HUES64 (cell line): ENCODE measurements around the gene PROS1.
"Not testable (repeated sequence)": the region's sequence is repeated elsewhere in the genome, so short reads cannot be mapped to it uniquely, and the experiment has no call there.

Experiments
- H3K27ac ChIP-seq: 2 replicates; pipeline ENCODE4 v1.7.0; 2013; ENCODE audit warnings: low read depth, low read length, inconsistent platforms
- H3K27me3 ChIP-seq: 2 replicates; pipeline ENCODE4 v1.6.1; 2013; ENCODE audit warnings: mild to moderate bottlenecking, low read length; ENCODE audit not compliant: insufficient read depth
- H3K36me3 ChIP-seq: 2 replicates; pipeline ENCODE4 v1.6.1; 2013; ENCODE audit warnings: mild to moderate bottlenecking, low read length; ENCODE audit not compliant: insufficient read depth
- H3K4me1 ChIP-seq: 2 replicates; pipeline ENCODE4 v1.6.1; 2013; ENCODE audit warnings: mild to moderate bottlenecking, low read length, moderate library complexity; ENCODE audit not compliant: insufficient read depth
- H3K4me3 ChIP-seq: 2 replicates; pipeline ENCODE4 v1.5.1; 2013; ENCODE audit warnings: mild to moderate bottlenecking, low read length, moderate library complexity
- H3K9ac ChIP-seq: 2 replicates; pipeline ENCODE4 v1.6.1; 2013; ENCODE audit warnings: mild to moderate bottlenecking, low read depth, low read length
- H3K9me3 ChIP-seq: 2 replicates; pipeline ENCODE4 v1.6.1; 2013; ENCODE audit warnings: low read depth, low read length; ENCODE audit not compliant: insufficient read depth
- WGBS: fragments of 150-250, 120-280 bp; methylation state at CpG from one replicate; pipeline ENCODE4 v1.1.7; 2013; ENCODE audit warnings: missing lambda C conversion rate; 5-methylcytosine and 5-hydroxymethylcytosine counted together

The PROS1 gene

DNA sequence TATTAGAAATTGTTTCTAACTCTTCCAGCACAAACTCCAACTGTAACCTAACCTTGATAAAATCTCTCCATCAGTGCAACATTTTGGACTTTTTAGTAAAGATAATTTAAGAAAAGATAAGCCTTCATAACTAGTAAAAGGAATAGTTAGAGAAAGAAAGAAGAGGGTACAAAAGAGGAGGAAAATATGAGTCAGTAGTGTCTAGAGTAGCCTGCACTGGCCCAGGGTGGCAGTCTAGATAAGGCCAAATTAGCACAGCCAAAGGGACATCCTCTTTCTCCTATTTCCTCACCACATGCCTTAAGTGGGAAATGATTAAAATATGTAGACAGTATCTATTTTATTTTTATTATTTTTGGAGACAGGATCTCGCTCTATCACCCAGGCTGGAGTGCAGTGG, 3.7 kb downstream of the PROS1 start:
- H3K9me3 ChIP-seq = 0 out of 2 replicates have a peak, but pooled peaks cover 3% of the 10 kb centered on the region
- H3K4me1 ChIP-seq = peaks cover 7% of the 10 kb centered on the region; the same call in 1 of the 2 replicates
- H3K4me3 ChIP-seq = no peak overlapping the region
- 97% methylated on average over 1 of the region's 1 CpG for WGBS
- no peaks in the 10 kb centered on the region for H3K36me3 ChIP-seq
- H3K27ac ChIP-seq = no peak overlapping the region
- peaks cover 21% of the 10 kb centered on the region for H3K27me3 ChIP-seq
- H3K9ac ChIP-seq = no peak overlapping the region

DNA sequence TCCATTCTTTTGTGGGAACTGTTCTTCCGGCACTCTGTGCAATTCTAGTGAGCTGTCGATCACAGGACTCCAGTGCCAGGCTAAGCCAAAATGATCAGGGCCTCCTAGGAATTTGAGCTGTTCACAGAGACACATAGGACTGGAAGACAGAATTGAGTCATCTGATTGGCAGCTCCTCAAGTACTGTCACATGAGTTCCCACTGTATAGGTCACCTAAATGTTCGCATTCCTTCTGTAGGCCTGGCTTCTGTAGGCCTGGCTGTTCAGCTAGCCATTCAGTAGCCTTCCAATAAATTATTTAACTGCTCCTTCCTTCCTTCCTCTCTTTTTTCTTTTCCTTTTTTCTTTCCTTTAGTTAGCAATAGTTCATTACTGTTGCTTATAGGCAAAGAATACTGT, 4.3 kb downstream of the PROS1 start:
- H3K27ac ChIP-seq = no peak overlapping the region
- H3K9ac ChIP-seq = no peak overlapping the region
- WGBS = 90% methylated on average over 3 of the region's 3 CpGs
- peaks cover 21% of the 10 kb centered on the region for H3K27me3 ChIP-seq
- H3K4me3 ChIP-seq = no peak overlapping the region
- H3K9me3 ChIP-seq = 0 out of 2 replicates have a peak, but pooled peaks cover 3% of the 10 kb centered on the region
- peaks cover 7% of the 10 kb centered on the region; the same call in 1 of the 2 replicates for H3K4me1 ChIP-seq
- no peaks in the 10 kb centered on the region for H3K36me3 ChIP-seq

GRCh38 chr3:93965106-93965505, 8.6 kb downstream of the PROS1 start:
- H3K36me3 ChIP-seq, H3K9ac ChIP-seq, H3K4me1 ChIP-seq, H3K27ac ChIP-seq, H3K27me3 ChIP-seq, H3K4me3 ChIP-seq: not testable (repeated sequence)
- WGBS = 94% methylated on average over 19 of the region's 19 CpGs
- peaks cover 28% of the 10 kb centered on the region for H3K9me3 ChIP-seq

- H3K27me3 ChIP-seq = no peaks in the 10 kb centered on the region
- H3K36me3 ChIP-seq = no peaks in the 10 kb centered on the region
- 79% methylated on average over 3 of the region's 3 CpGs for WGBS
- no peak overlapping the region for H3K4me3 ChIP-seq
- H3K9me3 ChIP-seq = peaks cover 45% of the 10 kb centered on the region
- no peak overlapping the region for H3K9ac ChIP-seq
- no peaks in the 10 kb centered on the region for H3K4me1 ChIP-seq
- no peak overlapping the region for H3K27ac ChIP-seq
Observed at GRCh38 chr3:93962798-93963197, 10.9 kb downstream of the PROS1 start.

GRCh38 chr3:93961489-93961888, 12.2 kb downstream of the PROS1 start:
- peaks cover 56% of the 10 kb centered on the region for H3K9me3 ChIP-seq
- no peaks in the 10 kb centered on the region for H3K36me3 ChIP-seq
- no peaks in the 10 kb centered on the region for H3K4me1 ChIP-seq
- H3K9ac ChIP-seq = no peak overlapping the region
- H3K4me3 ChIP-seq = no peak overlapping the region
- H3K27ac ChIP-seq = no peak overlapping the region
- WGBS = 76% methylated on average over 1 of the region's 1 CpG
- no peaks in the 10 kb centered on the region for H3K27me3 ChIP-seq

DNA sequence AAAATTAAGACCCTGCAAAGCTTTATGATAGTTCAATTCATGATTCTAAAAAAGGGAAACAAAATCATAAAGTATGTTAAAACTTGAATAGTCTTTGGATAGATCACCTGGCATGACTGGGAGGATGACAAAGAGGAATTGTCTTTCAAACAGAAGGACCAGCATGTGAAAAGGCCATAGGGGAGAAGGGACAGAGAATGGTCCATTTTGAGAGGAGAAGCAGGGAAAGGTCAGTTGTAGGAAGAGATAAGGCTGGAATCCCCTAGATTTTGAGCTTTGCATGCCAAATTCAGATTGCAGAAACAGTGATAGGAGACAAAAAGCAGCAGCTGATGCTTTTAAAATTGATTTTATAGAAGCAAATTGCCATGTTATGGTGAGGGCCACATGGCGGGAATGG, 12.7 kb downstream of the PROS1 start:
- H3K9ac ChIP-seq = no peak overlapping the region

GRCh38 chr3:93949958-93950357, 23.7 kb downstream of the PROS1 start:
- WGBS = 86% methylated on average over 8 of the region's 8 CpGs
- H3K4me3 ChIP-seq = not testable (repeated sequence)

More for the DNA sequence above, 12.7 kb downstream of the PROS1 start:
- Histone ChIP-seq H3K27me3 (no peaks in the 10 kb centered on the region), H3K4me3 (no peak overlapping the region), H3K4me1 (no peaks in the 10 kb centered on the region), H3K27ac (no peak overlapping the region), H3K9me3 (peaks cover 59% of the 10 kb centered on the region), H3K36me3 (no peaks in the 10 kb centered on the region)
- 88% methylated on average over 1 of the region's 1 CpG for WGBS

GRCh38 chr3:93937485-93937884, 36.2 kb downstream of the PROS1 start:
- not testable (repeated sequence) for H3K36me3 ChIP-seq, H3K9ac ChIP-seq, H3K4me3 ChIP-seq, H3K4me1 ChIP-seq, H3K27me3 ChIP-seq, H3K27ac ChIP-seq
- peaks cover 71% of the 10 kb centered on the region for H3K9me3 ChIP-seq
- WGBS = 86% methylated on average over 5 of the region's 6 CpGs

More at GRCh38 chr3:93949958-93950357, 23.7 kb downstream of the PROS1 start:
- H3K36me3 ChIP-seq, H3K9ac ChIP-seq, H3K4me1 ChIP-seq, H3K27me3 ChIP-seq, H3K27ac ChIP-seq: not testable (repeated sequence)
- peaks cover 43% of the 10 kb centered on the region for H3K9me3 ChIP-seq

DNA sequence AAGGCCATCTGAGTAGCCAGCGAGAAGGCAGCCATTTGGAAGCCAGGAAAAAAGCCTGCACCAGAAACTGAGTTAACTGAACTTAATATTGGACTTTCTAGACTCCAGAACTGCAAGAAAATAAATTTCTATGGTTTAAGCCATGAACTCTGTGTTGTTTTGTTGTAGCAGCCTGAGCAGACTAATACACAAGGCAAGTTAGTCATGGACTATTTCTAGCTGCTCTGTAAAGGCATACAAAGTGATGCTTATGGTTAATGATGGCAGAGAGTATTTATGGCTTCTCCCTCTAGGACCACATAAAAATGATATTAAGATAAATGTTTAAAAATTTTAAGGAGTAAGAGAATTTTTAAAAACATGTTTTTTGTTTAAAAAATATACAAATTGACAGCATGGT, 37.1 kb downstream of the PROS1 start:
- H3K9me3 ChIP-seq = peaks cover 61% of the 10 kb centered on the region
- WGBS = 61% methylated on average over 1 of the region's 1 CpG
- H3K36me3 ChIP-seq = no peaks in the 10 kb centered on the region
- H3K27ac ChIP-seq = no peak overlapping the region
- H3K27me3 ChIP-seq = no peaks in the 10 kb centered on the region
- no peak overlapping the region for H3K4me3 ChIP-seq
- no peaks in the 10 kb centered on the region for H3K4me1 ChIP-seq
- H3K9ac ChIP-seq = no peak overlapping the region

DNA sequence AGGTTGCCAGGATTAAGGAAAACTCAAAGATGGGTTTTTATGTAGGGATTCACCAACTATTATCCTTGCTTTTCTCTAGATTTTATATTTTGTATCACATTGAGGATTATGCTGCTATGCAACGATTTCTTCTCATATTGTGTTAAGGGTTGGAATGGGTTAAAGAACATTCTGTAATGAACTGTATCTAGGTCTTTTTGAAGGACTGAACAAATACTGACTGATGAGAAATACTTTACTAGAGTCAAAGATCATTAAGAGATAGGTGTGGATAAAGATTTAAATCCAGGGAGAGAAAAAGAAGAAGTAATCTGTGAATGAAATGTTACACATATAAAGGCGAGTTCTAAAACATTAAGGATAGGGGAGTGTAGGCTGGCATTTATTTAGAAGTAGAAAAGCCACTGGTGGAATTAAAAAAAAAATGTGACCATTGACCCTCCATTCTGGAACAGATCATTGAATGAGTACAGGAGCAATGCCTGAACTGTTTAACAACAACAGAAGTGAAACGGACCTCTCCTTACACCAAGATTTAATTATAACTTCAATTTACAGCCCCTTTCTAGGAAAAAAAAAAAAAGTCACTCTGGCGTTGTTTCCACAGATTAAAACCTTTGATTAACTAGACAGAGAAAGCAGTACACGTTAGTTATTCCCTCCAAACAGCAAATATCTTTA, 39.2 kb downstream of the PROS1 start:
- Histone ChIP-seq H3K4me1 (no peaks in the 10 kb centered on the region), H3K9ac (no peak overlapping the region), H3K27ac (no peak overlapping the region), H3K36me3 (no peaks in the 10 kb centered on the region), H3K4me3 (no peak overlapping the region), H3K27me3 (no peaks in the 10 kb centered on the region), H3K9me3 (peaks cover 69% of the 10 kb centered on the region)
- WGBS = 67% methylated on average over 5 of the region's 5 CpGs

DNA sequence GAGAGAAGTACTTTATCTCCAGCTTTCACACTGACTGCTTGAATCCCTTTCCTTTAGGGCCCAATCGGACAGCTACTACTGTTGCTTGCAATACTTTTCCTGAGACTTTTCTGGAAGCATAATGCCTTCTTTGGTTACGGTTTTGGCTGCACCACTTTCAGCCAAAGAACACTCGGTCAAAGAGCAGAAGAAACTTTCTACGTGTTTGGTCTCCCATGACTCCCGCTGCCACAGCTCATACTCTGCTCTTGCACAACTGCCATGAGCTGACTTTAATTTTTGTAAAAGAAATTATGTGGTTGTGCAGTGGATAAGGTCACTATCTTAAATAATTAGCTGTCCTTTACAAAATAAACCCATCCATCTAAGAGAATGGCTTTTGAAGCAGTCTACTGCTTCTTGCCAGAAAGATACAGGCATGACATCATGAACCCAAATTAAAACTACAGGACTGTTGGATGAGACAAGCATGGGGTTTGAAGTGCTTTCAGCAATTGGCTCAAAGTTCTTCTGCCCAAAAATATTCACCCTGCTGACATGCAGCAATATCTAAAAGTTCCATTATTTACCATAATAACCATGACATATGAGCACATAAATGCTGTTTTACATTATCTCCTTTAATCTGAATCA, 42.0 kb downstream of the PROS1 start:
- Histone ChIP-seq H3K36me3 (no peaks in the 10 kb centered on the region), H3K4me3 (no peak overlapping the region), H3K27me3 (no peaks in the 10 kb centered on the region), H3K4me1 (no peaks in the 10 kb centered on the region), H3K9me3 (peaks cover 76% of the 10 kb centered on the region), H3K27ac (no peak overlapping the region), H3K9ac (no peak overlapping the region)
- 88% methylated on average over 5 of the region's 5 CpGs for WGBS
